Subcutaneous adipose tissue (tissue), 4 donors: Measurements from ENCODE around the gene KPNA3. TPM values are rescaled to one million over a fixed set of nuclear protein-coding genes. Genes with fewer than 3 reads are reported as not detected.

Experiments
- total RNA-seq, 4 donors: library from RNA; depleted of rRNA; stranded (reverse); fragments of >200 nt; gene quantifications; one replicate each; pipeline ENCODE4 v1.1.0, GENCODE V29; 2016
- TF ChIP-seq, protein P1 (sequence below): fragments of 450-650 bp; IDR thresholded peaks from one replicate; pipeline ENCODE4 v1.5.1; 2016; ENCODE audit warnings: low read depth, mild to moderate bottlenecking, control low read depth, antibody characterized with exemption, moderate library complexity

The KPNA3 gene
- total RNA-seq, 4 donors from 2014 or later, result 24.1 to 54.0 (median 32.0) TPM

- TF ChIP-seq, protein P1, sequence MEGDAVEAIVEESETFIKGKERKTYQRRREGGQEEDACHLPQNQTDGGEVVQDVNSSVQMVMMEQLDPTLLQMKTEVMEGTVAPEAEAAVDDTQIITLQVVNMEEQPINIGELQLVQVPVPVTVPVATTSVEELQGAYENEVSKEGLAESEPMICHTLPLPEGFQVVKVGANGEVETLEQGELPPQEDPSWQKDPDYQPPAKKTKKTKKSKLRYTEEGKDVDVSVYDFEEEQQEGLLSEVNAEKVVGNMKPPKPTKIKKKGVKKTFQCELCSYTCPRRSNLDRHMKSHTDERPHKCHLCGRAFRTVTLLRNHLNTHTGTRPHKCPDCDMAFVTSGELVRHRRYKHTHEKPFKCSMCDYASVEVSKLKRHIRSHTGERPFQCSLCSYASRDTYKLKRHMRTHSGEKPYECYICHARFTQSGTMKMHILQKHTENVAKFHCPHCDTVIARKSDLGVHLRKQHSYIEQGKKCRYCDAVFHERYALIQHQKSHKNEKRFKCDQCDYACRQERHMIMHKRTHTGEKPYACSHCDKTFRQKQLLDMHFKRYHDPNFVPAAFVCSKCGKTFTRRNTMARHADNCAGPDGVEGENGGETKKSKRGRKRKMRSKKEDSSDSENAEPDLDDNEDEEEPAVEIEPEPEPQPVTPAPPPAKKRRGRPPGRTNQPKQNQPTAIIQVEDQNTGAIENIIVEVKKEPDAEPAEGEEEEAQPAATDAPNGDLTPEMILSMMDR, result no peak
These were observed 52.8 kb downstream of the KPNA3 start for GRCh38 chr13:49739498-49740187.

GRCh38 chr13:49733181-49733951 lies 59.1 kb downstream of the KPNA3 start:
- TF ChIP-seq, protein P1, result no peak

DNA sequence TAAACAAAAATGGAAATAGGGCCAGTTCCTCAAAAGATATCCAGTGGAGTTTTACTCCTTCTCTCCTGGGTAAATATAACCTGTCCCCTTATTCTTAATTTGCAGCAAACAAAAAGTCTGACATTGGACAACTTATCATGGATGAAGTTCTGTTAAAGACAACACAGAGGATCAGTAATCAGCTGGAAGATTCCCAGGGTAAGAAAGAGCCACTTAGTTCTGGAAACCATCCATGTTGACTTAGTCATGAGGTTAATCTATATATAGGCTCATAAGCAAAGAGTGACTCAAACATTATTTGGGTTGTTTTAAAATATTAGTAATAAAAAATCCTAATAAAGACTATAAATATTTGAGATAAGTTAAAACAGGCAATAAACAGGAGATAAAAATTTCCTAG lies 60.7 kb downstream of the KPNA3 start:
- TF ChIP-seq, protein P1, result no peak

DNA sequence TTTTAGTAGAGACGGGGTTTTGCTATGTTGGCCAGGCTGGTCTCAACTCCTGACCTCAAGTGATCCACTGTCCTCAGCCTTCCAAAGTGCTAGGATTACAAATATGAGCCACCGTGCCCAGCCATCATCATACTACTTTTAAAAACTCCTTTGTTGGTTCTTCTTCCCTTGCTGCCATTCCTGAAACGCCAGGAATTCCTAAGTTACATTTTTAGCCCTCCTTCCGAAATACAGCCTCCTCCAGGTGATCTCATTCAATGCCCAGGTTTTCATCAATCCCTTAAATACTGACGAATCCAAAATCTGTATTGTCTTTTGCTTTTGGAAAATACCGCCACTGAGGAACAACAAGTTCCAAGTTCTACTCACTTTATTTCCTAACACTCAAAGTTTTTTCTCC lies 75.9 kb downstream of the KPNA3 start:
- TF ChIP-seq, protein P1, result no peak

GRCh38 chr13:49714757-49715156 lies 77.7 kb downstream of the KPNA3 start:
- TF ChIP-seq, protein P1, result no peak

GRCh38 chr13:49711218-49711863 lies 81.1 kb downstream of the KPNA3 start:
- TF ChIP-seq, protein P1, result no peak

- TF ChIP-seq, protein P1, result no peak
These were observed 91.0 kb downstream of the KPNA3 start for GRCh38 chr13:49701491-49701890.
